HG02938 (cell line): ENCODE results near the gene MAPKAP1.

ENCODE experiments used
- ATAC-seq: cut with Tn5 transposase; IDR thresholded peaks from one replicate; pipeline ENCODE4 v1.9.1; 2021; ENCODE audit warnings: mild to moderate bottlenecking, moderate library complexity; ENCODE audit not compliant: unreplicated experiment

Gene MAPKAP1

GRCh38 chr9:125463926-125464325, 243.1 kb downstream of the MAPKAP1 start:
- ATAC-seq = no peak

DNA sequence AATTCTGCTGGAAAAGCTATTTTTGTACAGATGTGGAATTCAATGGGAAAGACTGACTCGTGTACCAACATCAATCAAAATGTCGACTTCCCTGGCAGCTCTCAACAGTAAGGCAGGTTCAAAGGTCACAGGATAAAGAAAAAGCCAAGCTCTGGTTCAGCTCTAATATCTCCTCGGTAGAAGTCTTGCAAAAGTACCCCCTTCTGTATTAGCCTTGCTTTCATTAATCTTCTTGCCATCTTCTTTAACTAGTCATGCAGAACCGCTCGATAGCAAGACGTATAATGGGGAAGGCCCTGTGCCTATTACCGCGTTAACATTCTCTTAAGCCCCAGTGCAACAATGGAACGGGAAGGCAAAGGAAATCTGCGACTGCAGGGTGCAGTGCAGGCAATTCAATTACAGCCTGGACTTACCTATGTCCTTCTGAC, 244.1 kb downstream of the MAPKAP1 start:
- no peak for ATAC-seq

GRCh38 chr9:125461636-125462190, 245.3 kb downstream of the MAPKAP1 start:
- ATAC-seq = no peak

DNA sequence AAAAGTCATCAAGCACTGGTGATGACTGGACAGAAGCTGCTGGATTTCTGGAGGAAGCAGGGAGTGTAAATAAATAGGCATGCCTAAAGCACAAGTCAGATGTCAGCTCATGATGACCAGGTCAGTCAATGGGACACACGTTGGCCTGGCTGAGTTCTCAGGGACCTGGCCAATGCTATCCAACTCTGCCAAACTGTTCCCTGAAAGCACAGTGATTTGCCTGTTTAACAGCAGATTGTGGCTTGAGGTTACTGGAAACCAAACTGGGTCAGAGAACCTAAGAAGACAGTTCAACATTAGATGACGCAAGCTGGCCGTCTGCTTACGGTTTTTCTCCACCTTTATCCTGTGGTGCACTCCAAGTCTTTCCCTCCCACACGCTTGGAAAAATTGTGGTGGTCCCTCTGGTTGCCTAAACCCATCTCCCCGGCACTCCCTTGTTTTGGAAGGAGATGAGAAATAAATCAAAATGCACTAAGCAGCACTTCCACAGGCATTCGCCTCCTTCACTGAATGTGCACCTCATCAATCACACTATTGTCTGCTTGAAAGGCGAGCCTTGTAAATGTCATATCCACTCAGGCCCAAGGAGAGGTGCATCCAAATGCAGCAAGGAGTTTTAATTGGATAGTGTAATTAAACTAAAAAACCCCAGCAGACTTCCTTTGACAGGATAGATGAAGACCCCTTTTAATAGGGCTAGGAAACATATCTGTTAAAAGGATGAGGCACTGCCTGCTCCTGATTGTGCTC, 245.9 kb downstream of the MAPKAP1 start:
- no peak for ATAC-seq

- no peak for ATAC-seq
These were observed 246.7 kb downstream of the MAPKAP1 start for GRCh38 chr9:125460346-125460745.

- ATAC-seq = no peak
These were observed 249.7 kb downstream of the MAPKAP1 start for GRCh38 chr9:125457357-125457756.

GRCh38 chr9:125455876-125456275, 251.1 kb downstream of the MAPKAP1 start:
- no peak for ATAC-seq

- no peak for ATAC-seq
These were observed 251.9 kb downstream of the MAPKAP1 start for GRCh38 chr9:125455132-125455531.

DNA sequence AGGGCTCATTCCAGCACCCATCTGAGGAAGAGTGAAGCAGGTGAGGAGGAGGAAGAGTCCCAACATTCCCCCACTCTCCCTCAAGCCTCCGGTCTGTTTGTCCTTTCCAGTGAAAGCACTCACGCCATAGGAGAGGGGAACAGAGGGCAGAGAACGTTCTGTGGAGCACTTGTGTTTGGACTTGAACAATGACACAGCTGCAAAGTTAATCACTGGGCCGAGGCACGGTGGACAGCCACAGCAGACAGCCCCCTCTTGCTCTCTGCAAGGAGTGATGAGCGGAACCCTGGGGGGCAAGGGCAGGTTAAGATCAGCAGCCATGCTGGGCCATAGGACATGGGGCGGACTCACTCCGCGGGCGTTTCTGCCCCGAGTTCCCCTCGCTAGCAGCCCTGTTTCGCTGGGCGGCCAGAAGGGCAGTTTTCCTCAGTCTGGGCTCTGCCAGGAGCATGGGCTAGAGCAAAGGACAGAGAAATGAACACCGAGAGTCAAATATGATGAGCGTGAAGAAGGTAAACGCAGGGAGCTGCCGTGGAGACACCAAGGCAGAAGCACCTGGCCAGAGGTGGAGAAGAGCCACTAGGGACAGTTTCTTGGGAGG, 259.7 kb downstream of the MAPKAP1 start:
- no peak for ATAC-seq

DNA sequence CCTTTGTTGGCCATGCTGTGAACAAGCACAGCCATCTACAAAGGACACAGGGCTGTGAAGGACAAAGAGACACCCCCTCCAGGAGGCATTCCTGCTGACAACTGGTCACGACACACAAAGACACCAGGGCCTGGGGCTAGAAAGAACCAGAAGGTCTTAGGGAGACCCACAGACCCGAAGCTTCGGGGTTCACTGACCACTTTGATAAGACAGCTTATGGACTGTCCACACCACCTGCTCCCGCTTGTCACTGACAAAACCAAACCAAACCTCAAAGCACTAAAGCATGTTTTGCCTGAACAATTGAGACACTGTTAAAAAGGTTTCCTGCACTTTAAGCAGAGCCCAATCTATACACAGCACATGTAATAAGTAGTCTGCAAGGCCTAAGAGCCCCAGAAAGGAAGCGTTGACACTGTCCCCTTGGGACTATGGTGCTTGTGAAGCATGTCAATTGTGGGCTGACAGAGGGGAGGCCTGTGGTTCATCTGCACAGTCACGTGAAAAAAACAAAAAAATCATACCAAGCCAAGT, 260.4 kb downstream of the MAPKAP1 start:
- ATAC-seq = peak; percentile 96

DNA sequence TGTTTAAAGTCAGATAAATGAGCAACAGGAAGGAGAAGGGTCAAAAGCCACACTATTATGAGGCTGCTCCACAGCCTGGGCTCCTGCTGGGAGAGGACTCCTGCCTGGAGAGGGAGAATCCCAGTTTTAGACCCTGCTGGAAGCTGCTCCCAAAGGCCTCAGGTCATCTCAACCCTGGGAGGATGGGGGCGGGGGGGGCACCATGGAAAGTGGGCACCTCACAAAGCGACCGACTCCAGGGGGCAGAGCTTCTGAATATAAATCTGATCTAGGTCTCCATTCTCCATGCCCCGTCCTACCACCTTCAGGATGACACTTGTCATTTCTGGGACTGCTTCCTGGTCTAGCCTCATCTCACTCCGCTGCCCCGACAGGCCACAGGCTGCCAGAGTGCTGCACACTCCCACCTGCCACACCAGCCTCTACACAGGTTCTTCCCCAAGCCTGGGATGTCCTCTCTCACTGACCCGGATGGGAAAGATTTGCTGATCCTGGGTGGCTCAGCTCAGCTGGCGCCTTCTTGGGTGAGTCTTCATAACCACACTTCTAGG, 262.0 kb downstream of the MAPKAP1 start:
- ATAC-seq = no peak

- no peak for ATAC-seq
These were observed 262.8 kb downstream of the MAPKAP1 start for GRCh38 chr9:125444166-125444565.

DNA sequence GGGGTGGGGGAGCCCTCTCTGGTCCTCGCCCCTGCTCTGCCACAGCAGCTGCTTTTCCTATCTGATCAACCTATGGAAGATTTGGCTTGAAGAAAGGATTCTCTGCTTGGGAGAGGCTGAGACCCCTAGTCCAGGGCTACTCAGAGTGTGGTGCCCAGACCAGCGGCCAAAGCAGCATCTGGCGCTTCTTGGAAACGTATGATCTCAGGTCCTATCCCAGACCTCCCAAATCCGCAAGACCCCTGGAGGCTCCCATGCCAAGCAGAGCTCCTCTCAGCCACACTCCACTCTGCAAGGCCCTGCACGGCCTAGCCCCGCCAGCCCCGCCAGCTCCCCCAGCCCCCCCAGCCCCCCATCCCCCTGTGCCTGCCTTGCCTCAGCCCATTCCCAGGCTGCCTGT, 263.6 kb downstream of the MAPKAP1 start:
- ATAC-seq = no peak

GRCh38 chr9:125442452-125442851, 264.6 kb downstream of the MAPKAP1 start:
- no peak for ATAC-seq

- no peak for ATAC-seq
These were observed 266.6 kb downstream of the MAPKAP1 start for GRCh38 chr9:125440411-125440810.

GRCh38 chr9:125439434-125440272, 267.4 kb downstream of the MAPKAP1 start:
- no peak for ATAC-seq

DNA sequence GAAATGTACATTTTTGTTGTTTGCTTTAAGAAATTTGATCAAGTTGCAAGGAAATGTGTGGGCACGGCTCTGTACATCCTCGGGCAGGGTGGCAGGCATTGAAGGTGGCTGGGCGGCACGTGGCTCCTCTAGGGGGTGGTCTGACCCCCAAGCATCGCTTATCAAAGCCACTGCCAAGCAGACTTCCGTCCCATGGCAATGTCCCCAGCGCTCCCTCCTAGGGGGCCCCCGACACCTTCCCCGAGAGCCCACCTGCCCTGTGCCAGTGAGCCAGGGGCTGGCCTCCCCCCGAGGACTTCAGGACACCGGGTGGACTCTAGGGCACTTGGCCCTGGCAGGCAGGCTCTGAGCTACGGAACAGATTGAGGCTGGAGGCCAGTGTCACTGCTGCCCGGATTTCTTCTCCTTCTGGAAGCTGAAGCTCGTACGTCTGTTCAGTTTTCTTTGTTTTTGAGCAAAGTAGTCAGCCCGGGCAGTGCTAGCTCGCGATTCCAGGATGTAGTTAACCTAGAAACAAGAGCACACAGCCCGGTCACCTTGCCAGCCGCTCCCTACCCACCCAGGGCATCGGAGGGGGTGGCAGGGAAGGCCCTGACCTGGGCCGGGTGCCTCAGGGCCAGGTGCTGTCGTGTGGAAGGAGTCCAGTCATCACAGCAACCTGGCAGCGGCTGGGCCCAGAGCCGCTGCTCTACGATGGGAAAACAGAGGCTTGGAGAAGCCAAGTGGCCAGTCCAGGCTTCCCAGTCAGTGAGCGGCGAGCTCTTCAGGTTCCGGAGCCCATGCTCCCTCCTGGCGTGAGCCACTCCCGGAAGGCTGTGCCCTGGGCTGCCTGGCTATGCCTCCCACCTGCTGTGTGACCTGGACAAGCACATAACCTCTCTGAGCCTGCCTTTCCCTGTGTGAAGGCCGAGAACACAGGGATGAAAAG, 268.2 kb downstream of the MAPKAP1 start:
- no peak for ATAC-seq

GRCh38 chr9:125437771-125438221, 269.2 kb downstream of the MAPKAP1 start:
- no peak for ATAC-seq

GRCh38 chr9:125436613-125437443, 270.2 kb downstream of the MAPKAP1 start:
- no peak for ATAC-seq
